AG04449 (cell line): Measurements from ENCODE around the gene IRGQ.

Source experiments
- CTCF ChIA-PET: fragments of 350-600 bp; formaldehyde crosslinking; extraction: SDS; loops from one replicate; lab custom pipeline; 2021; ENCODE audit warnings: antibody characterized with exemption; lab: Yijun Ruan, JAX
- POLR2A ChIA-PET: fragments of 400-600, 350-600 bp; formaldehyde crosslinking; extraction: SDS; loops from one replicate; lab custom pipeline; 2020; ENCODE audit warnings: antibody characterized with exemption, inconsistent platforms; lab: Yijun Ruan, JAX
- DNase-seq: peaks from one replicate; pipeline ENCODE4 v3.0.0-alpha.2; 2010; ENCODE audit warnings: low read depth, low spot score
- H3K4me3 ChIP-seq: 2 replicates; pipeline ENCODE4 v1.5.1; 2011; ENCODE audit warnings: low read depth, mild to moderate bottlenecking, control low read depth, low read length
- CTCF ChIP-seq: IDR thresholded peaks from one replicate; pipeline ENCODE4 v1.5.1; 2011; ENCODE audit warnings: mild to moderate bottlenecking, moderate library complexity, low read length, control low read depth, inconsistent platforms; ENCODE audit not compliant: insufficient read depth; ENCODE audit errors: missing control alignments

The IRGQ gene

GRCh38 chr19:43611788-43612187 lies 15.9 kb upstream of the IRGQ start, which contains the start of gene SRRM5:
SRRM5 (plus strand) TSS chr19:43612088; CDS start chr19:43612122, 34 bp downstream.
- CTCF ChIA-PET = no interaction called here
- no peak for TF ChIP-seq CTCF
- H3K4me3 ChIP-seq = no peak within 1 kb of the TSS
- no peak for DNase-seq
- POLR2A ChIA-PET = no interaction called here

GRCh38 chr19:43610493-43610892 lies 14.6 kb upstream of the IRGQ start:
- no peak for TF ChIP-seq CTCF
- CTCF ChIA-PET = interaction anchor here (1.2 kb wide), 1 partner anchor 13 kb away, joined by 4 read pairs; the partner anchor contains the start of gene ZNF576
- POLR2A ChIA-PET = no interaction called here
- no peak overlapping the region for H3K4me3 ChIP-seq
- DNase-seq = no peak

GRCh38 chr19:43609872-43610271 lies 13.9 kb upstream of the IRGQ start:
- no peak for TF ChIP-seq CTCF
- ChIA-PET POLR2A (no interaction called here), CTCF (no interaction called here)
- no peak for DNase-seq
- no peak overlapping the region for H3K4me3 ChIP-seq

GRCh38 chr19:43607238-43608205 lies 11.6 kb upstream of the IRGQ start:
- no peak for DNase-seq
- POLR2A ChIA-PET = interaction anchor here (1.4 kb wide), 1 partner anchor 12 kb away, joined by 4 read pairs; the partner anchor contains the start of genes IRGQ and ZNF576
- no peak overlapping the region for H3K4me3 ChIP-seq
- TF ChIP-seq CTCF = no peak
- CTCF ChIA-PET = interaction anchor here (0.5 to 1.8 kb wide), 3 partner anchors 11 to 31 kb away, joined by 3 to 6 read pairs (median 3); partner anchors contain the start of gene ZNF576

GRCh38 chr19:43606569-43607229 lies 10.8 kb upstream of the IRGQ start:
- no peak for DNase-seq
- H3K4me3 ChIP-seq = no peak overlapping the region
- ChIA-PET POLR2A (interaction anchor here (1.4 kb wide), 1 partner anchor 11 kb away, joined by 4 read pairs; the partner anchor contains the start of genes IRGQ and ZNF576), CTCF (interaction anchor here (0.5 to 1.8 kb wide), 5 partner anchors 10 to 159 kb away, joined by 3 to 6 read pairs (median 3); partner anchors contain the start of gene ZNF576)
- no peak for TF ChIP-seq CTCF
